ENCODE results near the gene ITSN1.

- TF ChIP-seq CTCF (IDR thresholded peaks at IDR 0.05; ENCODE audit: low read depth, low read length, missing input control) (no peak), EGR1 (IDR thresholded peaks at IDR 0.05; ENCODE audit: low read depth in 2 of 2) (no peak), GABPA (IDR thresholded peaks at IDR 0.05 in 1 of 2, conservative IDR thresholded peaks at IDR 0.05 in 1 of 2) (no peak), RAD21 (IDR thresholded peaks at IDR 0.05) (no peak), YY1 (IDR thresholded peaks at IDR 0.05) (no peak), JUND (IDR thresholded peaks at IDR 0.05) (no peak)
These were observed 113.1 kb downstream of the ITSN1 start for GRCh38 chr21:33755354-33755753.

Data from liver (tissue), 3 donors.